ENCODE data around the gene PSMA7. TPM values are rescaled to one million over a fixed set of nuclear protein-coding genes. Genes with fewer than 3 reads are reported as not detected.

PSMA7 gene
- total and polyA plus RNA-seq, 9 donors, result 105 to 214 (median 168) TPM

DNA sequence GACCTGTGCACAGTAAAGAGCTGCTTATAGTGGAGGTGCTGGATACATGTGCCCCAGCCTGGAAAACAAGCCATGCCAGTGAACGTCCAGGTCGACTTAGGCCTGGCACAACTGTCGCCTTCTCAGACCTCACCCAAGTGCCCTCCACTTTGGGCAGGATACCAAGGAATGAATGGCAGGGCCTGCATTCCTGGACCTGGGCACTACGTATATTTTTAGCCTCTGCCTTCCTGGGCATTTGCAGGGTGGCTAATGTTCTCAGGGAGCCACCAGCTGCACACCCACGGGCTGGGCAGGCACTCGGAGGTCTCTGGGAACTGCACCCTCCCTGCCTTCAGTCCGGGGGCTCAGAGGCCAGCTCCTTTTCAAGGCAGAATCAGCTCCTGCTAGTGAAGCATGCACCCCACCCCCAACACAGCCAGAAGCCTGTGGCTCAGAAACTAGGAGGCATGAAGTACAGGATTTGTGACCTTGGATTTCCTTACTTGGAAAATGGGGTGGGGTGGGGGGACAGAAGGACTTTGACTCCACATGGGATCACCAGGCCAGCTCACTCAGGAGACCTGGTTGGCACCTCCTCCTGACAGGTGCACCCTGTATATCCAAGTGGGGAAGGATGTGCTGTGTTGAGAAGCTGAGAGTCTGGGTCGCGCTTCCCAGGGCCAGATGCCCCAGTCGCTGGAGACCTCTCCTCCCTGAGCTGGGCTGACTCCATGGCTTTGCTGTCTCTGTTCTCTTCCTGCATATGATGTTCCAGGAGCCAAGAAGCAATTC lies 23.4 kb downstream of the PSMA7 start:
- 55 to 75% (median 59%) methylated on average over 10 of the region's 10 CpGs for WGBS, 3 donors
- Histone ChIP-seq H3K27ac (no peak overlapping the region), H3K4me3 (no peak overlapping the region), H3K36me3 (no peaks in the 10 kb centered on the region), H3K4me1 (ENCODE audit: insufficient read depth) (peaks cover 6% of the 10 kb centered on the region), H3K27me3 (no peaks in the 10 kb centered on the region), H3K9me3 (no peaks in the 10 kb centered on the region)
- no peak for DNase-seq
- intact Hi-C loops (cut with DNase I), result loop anchor here in 2 of 4 donors (1.0 to 5.0 kb wide), 2 partner anchors 42 to 52 kb away; no protein-coding TSS in a partner anchor
- TF ChIP-seq, protein P1, sequence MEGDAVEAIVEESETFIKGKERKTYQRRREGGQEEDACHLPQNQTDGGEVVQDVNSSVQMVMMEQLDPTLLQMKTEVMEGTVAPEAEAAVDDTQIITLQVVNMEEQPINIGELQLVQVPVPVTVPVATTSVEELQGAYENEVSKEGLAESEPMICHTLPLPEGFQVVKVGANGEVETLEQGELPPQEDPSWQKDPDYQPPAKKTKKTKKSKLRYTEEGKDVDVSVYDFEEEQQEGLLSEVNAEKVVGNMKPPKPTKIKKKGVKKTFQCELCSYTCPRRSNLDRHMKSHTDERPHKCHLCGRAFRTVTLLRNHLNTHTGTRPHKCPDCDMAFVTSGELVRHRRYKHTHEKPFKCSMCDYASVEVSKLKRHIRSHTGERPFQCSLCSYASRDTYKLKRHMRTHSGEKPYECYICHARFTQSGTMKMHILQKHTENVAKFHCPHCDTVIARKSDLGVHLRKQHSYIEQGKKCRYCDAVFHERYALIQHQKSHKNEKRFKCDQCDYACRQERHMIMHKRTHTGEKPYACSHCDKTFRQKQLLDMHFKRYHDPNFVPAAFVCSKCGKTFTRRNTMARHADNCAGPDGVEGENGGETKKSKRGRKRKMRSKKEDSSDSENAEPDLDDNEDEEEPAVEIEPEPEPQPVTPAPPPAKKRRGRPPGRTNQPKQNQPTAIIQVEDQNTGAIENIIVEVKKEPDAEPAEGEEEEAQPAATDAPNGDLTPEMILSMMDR (IDR thresholded peaks at IDR 0.05), result no peak
- TF ChIP-seq POLR2A (IDR thresholded peaks at IDR 0.05) (no peak), EP300 (IDR thresholded peaks at IDR 0.05) (no peak)

DNA sequence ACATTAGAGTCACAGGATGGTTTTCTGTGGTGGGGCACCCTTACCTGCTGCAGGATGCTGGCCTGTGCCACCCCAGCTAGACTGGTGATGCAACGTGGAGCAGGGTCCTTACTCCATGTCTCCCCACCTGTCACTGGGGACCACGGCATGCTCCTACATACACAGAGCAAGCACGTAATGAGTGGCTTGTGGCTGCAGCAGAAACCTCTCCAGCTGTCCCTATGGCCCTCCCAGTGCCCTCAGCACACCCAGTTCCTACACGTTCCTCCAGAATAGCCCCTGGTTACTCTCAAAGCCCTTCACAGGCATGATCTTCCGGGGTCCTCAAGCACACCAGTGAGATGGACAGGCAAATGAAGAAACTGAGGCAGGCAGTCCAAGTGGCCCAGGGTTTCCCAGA lies 24.1 kb downstream of the PSMA7 start:
- Histone ChIP-seq H3K4me1 (ENCODE audit: insufficient read depth) (peaks cover 5% of the 10 kb centered on the region), H3K4me3 (no peak overlapping the region), H3K27ac (no peak overlapping the region), H3K36me3 (no peaks in the 10 kb centered on the region), H3K27me3 (no peaks in the 10 kb centered on the region), H3K9me3 (no peaks in the 10 kb centered on the region)
- 74 to 76% (median 76%) methylated on average over 5 of the region's 5 CpGs for WGBS, 3 donors
- intact Hi-C loops (cut with DNase I), result loop anchor here in 1 of 4 donors (5.0 kb wide), 1 partner anchor 42 kb away; no protein-coding TSS in a partner anchor
- no peak for TF ChIP-seq POLR2A (IDR thresholded peaks at IDR 0.05)
- TF ChIP-seq EP300 (IDR thresholded peaks at IDR 0.05), result no peak
- TF ChIP-seq, protein P1 (IDR thresholded peaks at IDR 0.05), result no peak
- DNase-seq, result no peak

DNA sequence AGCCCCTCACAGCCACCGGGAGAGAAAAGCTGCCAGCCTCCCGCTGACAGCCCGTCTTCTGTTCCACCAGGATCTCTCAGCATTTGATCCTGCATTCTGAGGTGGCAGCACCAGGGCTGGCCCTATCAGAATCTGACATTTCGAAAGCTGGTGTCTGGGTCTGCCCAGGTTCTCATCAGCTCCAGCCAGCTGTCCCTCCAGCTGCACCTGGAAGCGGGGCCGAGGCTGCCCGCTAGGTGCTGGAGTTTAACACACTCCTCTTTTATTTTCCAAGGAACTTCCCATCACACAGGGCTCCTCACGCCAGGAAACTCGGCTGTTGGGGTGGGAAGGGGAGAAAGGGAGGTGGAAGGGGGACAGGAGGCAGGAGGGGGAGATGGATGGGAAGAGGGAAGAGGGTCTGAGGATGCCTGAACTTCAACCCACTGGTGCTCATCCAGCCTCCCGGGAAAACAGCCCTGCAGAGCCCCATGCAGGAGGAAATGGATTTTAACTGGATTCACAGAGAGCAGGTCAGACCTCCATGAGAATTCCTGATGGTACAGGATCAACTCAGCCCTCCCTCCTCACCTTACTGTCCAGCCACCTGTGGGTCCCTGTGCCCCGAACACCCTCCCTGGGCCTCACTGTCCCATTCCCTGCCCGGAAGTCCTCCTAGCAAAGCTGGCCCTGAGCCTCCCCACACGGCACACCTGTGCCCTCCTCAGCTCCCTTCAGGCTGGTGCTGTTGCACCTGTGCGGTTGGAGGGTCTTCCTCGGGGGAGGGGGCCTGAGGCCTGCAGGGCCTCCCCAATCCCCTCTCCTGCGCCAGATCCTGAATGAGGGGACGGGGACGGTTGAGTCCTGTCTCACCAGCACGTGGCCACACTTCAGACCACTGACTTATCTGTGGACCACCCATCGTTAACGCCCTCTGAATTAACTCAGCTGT lies 24.8 kb downstream of the PSMA7 start:
- H3K4me1 ChIP-seq (ENCODE audit: insufficient read depth), result peaks cover under 1% of the 10 kb centered on the region
- no peaks in the 10 kb centered on the region for H3K27me3 ChIP-seq
- WGBS, 3 donors, result 46 to 56% (median 49%) methylated on average over 21 of the region's 21 CpGs
- H3K36me3 ChIP-seq, result no peaks in the 10 kb centered on the region
- H3K27ac ChIP-seq, result no peak overlapping the region
- no peak for DNase-seq
- intact Hi-C loops (cut with DNase I), result loop anchor here in 1 of 4 donors (5.0 kb wide), 1 partner anchor 41 kb away; no protein-coding TSS in a partner anchor
- no peak overlapping the region for H3K4me3 ChIP-seq
- no peaks in the 10 kb centered on the region for H3K9me3 ChIP-seq
- TF ChIP-seq, protein P1 (IDR thresholded peaks at IDR 0.05), result no peak

DNA sequence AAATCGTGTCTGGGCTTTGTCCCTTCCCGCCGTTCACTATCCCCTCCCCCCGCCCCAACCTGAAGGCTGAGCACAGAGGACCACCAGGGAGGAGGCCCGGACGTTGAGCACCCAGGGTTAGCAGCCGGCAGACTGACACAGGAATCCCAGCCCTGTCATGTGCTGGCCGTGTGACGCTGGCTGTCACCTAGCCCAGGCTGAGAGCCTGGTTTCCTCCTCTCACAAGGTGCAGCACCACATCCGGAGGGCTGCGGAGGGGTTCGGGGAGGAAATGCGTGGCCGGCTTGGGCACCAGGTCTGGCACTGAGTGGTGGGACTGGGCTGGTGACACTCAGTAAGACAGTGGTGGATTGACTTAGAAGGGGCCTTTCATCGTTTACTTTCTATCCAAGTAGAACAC lies 25.5 kb downstream of the PSMA7 start:
- TF ChIP-seq EP300 (IDR thresholded peaks at IDR 0.05), result no peak
- TF ChIP-seq, protein P1 (IDR thresholded peaks at IDR 0.05), result no peak
- TF ChIP-seq POLR2A (IDR thresholded peaks at IDR 0.05), result no peak
- Histone ChIP-seq H3K36me3 (no peaks in the 10 kb centered on the region), H3K4me1 (ENCODE audit: insufficient read depth) (no peaks in the 10 kb centered on the region), H3K27ac (no peak overlapping the region), H3K4me3 (no peak overlapping the region), H3K9me3 (no peaks in the 10 kb centered on the region), H3K27me3 (no peaks in the 10 kb centered on the region)
- WGBS, 3 donors, result 36 to 45% (median 36%) methylated on average over 15 of the region's 15 CpGs
- intact Hi-C loops (cut with DNase I), result loop anchor here in 1 of 4 donors (5.0 kb wide), 1 partner anchor 40 kb away; no protein-coding TSS in a partner anchor
- no peak for DNase-seq

Data from ovary (tissue), 9 donors.